SW 1271 (cell line): ENCODE data around the gene PHF19.

Experiments used
- DNase-seq, 2 experiments: peaks; one replicate each; lab custom pipeline; 2025; lab: John Stamatoyannopoulos, UW

The PHF19 gene

GRCh38 chr9:120891884-120892747, 15.1 kb upstream of the PHF19 start:
- DNase-seq: no peak

DNA sequence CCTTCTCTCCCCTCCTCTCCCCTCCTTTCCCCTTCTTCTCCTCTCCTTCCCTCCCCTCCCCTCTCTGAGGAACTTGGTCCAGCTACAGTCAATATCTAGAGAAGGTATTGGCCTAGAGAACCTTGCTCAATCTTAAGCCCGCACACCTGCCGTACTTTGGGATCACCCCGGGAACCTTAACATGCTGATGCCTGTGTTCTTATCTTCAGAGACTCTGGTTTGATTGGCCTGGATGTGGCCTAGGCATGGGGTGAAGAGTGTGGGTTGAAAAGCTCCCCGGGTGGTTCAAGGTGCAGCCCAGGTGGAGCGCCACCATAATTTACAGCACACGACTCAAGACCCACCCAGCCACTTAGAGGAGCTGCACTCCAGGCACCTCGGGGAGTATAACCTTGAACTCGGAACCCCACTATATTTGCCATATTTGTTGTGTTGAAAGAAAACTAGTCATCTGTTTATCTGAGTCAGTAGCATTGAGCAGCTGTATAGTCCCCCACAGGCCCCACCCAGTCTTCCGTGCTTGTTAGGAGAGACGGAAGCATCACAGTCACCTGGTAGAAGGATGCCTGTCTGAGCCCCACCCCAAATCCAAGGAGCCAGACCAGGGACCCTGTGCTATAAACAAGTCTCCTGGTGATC, 14.4 kb upstream of the PHF19 start:
- DNase-seq: no peak

DNA sequence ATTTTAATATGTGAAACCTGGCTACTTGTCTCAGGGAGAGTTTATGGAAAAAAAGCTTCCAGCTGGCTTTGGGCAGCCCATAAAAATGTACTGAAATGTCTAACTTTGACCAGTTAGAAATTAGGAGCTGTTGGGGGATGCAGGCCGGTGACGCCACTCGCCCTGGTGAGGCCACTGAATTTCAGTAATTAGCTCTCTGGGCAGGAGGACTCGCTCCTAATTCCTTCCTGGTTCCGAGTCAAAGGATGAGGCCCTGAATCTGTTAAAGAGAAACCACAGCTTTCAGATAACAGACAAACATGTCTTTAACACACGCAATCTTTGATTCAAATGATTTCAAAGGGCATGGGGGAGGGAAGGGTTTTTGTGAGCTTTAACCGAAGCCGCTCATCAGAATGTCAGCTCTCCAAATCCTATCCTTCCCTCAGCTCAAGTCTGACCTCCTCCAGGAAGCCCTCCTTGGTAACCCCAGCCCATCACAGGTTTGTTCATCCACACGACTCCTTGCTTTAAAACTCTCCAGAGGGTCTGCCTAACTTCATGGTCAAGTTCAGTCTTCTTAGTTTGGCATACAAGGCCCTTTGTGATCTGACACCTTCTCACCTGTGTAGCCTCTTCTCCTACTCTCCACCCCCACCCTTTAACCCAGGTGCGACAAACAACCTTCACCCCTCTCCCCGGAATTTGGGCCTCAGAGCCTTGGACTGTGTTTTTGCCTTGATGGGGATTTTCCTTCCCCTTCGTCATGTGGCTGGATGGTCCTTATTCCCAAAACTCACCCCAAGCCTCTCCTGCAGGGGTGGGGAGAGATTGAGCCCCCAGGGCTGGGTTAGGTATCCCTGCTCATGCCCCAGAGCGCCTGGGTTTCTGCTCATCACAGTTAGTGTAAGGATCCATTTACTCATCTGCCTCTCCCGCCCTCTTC, 13.6 kb upstream of the PHF19 start:
- DNase-seq: no peak

DNA sequence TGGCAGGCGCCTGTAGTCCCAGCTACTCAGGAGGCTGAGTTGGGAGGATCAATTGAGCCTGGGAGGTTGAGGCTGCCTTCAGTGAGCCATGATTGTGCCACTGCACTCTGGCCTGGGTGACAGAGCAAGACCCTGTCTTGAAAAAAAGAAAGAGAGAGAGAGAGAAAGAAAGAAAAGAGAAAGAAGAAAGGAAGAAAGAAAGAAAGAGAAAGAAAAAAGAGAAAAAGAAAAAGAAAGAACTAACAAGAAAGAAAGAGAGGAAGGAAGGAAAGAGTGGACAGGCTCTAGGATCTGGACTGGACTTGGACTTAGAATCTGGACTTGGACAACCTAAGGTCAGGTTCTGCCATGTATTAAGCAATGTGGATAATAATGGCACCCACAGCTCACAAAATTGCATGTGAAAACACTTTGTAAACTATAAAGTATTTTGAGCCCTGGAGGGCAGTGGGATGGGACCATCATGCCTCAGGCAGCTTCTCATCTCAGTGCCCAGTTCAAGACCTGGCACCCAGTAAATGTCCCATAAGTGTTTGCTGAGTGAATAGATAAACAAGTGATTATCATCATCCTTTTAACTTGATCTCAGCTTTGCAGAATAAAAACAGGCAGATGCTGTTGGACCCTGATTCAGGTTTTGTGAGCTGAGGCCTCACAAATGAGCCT, 12.8 kb upstream of the PHF19 start:
- no peak for DNase-seq

- DNase-seq: no peak
Observed at GRCh38 chr9:120888626-120889025, 11.6 kb upstream of the PHF19 start.

GRCh38 chr9:120886490-120886967, 9.5 kb upstream of the PHF19 start:
- DNase-seq: no peak

DNA sequence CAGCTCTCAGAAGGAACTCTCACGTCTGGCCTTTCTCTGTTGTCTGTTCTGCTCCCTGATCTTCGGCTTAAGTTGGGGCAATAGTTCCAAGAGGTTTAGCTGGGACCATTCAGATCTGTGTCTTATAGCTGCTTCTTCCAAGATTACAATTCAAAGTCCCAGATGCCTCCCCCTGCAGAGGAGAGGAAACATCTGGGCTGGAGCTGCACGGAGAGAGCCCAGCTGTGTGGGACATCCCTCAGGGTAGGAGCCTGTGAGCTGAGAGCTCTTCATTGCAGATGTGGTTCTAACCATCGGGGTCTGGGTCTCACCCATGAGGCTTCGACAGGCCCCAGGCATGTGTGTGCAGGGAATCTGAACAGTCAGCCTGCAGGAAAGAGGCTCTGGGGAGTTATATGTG, 9.0 kb upstream of the PHF19 start:
- DNase-seq: no peak

- DNase-seq: no peak
Observed at GRCh38 chr9:120885457-120885856, 8.5 kb upstream of the PHF19 start.

- no peak for DNase-seq
Observed at GRCh38 chr9:120883608-120883996, 6.6 kb upstream of the PHF19 start.

DNA sequence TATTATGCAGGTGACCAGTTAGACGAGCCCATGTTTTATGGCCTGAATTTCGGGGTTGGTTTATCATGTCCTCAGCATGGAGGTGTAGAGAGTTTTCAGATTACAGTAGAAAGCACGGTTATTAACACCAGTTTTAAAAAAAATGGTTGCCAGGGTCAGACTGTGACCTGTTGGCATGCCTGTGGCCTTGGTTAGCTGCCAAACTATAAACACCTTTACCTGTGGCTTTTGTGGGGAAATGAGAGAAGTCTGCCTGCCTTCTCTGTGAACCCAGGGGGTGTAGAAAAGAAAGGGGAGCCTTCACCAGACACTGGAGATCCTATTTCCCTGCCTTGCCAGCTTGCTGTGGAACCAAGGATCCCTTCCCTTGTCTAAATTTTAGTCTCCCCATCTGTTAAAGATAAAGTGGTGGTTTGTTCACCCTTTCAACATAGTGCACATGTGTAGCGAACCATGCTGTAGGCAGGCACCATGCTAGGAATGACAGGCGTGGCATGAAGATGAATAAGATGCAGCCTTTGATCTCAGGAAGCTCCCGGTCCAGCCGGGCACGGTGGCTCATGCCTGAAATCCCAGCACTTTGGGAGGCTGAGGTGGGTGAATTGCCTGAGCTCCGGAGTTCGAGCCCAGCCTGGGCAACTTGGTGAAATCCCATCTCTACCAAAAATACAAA, 6.1 kb upstream of the PHF19 start:
- no peak for DNase-seq

- no peak for DNase-seq
Observed at GRCh38 chr9:120879446-120879845, 2.5 kb upstream of the PHF19 start.

DNA sequence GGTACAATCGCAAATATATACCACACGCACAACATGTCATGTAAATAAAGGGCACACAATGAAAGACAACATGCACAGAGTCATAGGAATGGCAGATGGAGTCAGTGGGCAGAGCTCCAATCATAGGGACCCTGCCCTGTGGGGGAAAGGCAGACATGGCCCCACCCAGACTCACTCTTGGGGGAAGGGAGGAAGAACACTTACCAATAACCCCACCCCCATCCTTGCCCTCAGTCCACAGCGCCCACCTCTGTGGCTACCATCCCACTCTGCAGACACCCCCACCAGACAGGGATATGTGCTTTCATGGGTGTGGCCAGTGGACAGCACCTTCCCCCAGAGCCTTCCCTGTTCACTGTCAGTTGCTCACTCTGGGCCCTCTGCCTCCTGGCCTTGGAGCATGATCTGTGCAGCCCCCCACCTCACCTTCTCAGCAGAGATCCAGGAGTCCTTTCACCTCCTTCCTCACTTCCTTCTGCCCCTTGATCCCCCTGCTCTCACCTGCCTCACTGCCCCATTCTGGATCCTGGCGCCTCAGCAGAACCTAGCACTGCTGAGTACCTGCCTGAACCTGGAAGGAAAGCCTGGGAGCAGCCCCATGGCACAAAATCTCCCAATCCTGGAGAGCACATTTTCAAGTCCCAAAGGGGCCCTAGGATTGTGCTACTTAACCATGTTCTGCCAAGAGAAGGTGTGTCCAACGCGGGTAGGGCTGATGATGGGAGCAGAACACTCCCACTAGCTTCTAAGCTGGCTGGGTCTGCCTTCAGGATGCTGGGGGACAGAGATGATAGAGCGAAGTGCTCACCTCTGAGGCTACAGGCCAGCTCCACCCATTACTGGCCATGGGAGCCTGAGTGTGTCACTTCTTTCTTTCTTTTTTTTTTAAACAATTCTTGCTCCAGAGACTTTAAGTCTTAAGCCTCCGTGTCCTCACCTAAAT, 1.5 kb upstream of the PHF19 start:
- no peak for DNase-seq

- peak; percentile 35 to 66 for DNase-seq
Observed at GRCh38 chr9:120877276-120878034, 467 bp upstream of the PHF19 start.

DNA sequence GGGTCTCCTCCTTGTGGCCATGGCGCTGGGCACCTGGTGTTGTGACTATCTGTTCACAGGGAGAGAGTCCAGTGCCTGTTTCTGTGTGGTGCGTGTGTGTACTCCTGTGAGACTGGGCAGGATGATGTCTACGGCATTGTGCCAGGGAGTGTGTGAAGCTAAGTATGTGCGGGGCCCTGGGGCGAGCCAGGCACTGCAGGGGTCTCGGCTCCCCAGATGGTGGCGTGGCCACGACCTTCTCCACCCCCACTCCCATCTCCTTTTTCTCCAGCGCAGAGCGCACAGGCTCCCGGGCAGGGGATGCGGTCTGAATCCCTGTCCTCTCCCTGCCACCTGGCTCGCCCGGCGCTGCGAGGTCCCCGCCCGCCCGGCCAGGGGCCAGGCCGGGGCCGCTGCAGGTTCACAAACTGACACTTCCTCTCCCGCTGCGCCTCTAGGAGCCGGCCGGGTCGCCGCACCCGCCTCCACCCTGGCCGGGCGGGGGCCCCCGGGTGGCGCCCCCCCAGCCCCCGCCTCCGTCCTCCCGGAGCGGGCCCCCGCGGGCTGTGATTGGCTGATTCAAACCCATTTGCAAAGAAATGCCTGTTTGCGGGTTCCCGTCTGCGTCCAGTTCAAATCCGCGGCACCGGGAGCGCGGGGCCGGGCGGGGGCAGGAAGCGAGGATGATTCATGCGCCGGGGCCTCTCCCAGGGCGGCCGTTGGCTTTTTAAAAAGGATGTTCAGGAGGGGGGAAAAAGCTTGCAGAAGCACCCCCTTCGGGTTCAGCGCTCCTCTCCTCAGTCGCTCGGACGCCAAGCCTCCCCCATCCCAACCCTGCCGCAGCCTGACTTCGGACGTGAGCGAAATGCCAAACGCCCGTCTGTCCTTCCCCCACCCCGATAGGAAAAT, 790 bp downstream of the PHF19 start:
- peak; percentile 76 to 88 for DNase-seq

DNA sequence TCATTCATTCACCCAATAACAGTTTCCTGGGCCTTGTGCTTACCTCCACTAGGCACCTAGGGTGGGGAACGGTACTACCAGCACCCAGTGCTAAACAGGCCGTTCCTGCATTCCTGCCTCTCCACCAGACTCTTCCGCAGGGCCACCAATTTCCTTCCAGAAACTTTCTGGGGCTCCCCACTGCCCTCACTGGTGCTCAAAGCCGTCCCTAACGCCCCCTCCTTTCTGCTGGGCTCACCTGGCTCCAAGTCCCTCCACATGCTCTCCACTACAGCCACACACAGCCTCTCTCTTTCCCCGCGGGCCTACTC, 1.4 kb downstream of the PHF19 start:
- DNase-seq: no peak

DNA sequence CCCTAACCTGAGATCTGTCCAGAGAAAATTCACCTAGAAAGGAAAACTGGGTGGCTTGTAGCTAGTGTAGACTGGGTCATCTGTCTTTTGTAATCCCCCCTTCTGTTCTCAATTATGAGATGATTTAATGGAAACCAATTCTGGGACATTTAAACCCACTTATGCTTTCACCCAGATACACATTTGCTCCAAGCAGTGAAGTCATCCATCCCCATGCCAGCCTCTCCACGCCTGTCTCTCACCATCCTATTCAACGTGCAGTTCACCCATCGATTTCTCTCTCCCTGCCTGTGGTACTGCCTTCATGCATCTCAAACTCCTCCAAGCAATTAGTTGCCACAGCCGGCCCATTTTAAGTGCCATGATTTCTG, 1.8 kb downstream of the PHF19 start:
- DNase-seq: no peak

DNA sequence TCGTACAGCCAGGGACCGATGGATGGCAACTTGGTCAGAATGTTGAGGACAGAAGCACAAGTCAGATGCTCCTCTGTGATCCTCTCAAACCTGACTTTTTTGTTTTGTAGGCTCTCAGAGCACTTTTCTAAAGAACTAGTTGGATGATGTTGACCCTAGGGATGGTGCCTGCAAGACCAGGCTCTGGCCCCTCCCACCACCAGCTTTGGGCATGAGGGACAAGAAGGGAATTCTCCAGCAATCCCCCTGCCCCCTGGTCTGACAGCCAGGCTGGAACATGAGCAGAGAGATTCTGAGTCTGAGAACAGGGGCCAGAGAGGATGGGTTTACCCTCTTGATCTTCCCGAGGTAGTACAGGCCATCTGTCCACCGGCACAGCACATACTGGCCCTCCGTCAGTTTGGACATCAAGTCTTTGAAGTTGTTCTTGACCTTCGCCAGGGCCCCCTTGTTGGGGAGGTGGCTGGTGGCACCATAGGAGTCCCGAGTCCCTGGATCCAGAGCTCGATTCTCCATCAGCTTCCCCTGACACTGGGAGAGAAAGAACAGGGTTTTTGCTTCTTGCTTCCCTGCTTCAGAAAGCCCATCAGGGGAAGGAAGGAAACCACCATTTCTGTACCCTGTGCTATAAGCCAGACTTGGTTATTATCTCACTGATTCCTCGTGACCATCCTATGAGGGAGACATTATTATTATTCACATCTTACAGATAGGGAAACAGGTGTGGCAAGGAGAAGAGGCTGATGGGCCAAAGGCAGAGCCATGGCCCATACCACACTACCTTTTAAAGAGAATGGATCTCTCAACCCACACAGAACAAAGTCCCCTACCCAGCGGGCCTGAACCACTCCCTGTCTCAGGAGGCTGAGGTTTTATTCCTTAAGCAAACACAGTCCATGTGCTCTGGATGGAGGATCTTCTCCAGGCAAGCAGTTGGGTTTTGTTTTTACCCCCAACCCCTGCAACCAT, 2.5 kb downstream of the PHF19 start:
- DNase-seq: no peak
